Hematopoietic multipotent progenitor cell treated with erythropoietin and hydrocortisone succinate and interleukin-3 and kit ligand, for 4 days (in vitro differentiated cells): Measurements from ENCODE around the gene SLC13A5.
"Not testable (repeated sequence)": the region's sequence is repeated elsewhere in the genome, so short reads cannot be mapped to it uniquely, and the experiment has no call there.

Source experiments
- DNase-seq: peaks from one replicate; pipeline ENCODE4 v3.0.0-alpha.2; 2015

The SLC13A5 gene

DNA sequence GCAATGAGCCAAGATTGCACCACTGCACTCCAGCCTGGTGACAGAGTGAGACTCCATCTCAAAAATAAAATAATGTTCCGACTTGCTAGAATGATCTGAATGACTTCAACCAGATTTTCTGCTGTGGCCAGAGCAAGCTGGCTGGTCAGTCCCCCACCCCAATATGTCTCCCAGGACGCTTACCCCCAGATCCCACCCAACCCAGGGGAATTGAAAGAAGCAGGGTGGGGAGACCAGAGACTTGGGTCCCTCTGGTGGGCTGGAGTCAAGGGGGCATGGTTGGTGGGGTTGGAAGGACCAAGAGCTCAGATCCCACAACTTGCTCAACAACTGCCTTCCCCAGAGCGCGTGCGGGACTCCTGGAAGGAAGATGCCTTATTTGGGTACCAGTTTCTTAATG lies 54.8 kb downstream of the SLC13A5 start:
- not testable (repeated sequence) for DNase-seq

GRCh38 chr17:6657633-6658287 lies 55.4 kb downstream of the SLC13A5 start:
- DNase-seq, result no peak

DNA sequence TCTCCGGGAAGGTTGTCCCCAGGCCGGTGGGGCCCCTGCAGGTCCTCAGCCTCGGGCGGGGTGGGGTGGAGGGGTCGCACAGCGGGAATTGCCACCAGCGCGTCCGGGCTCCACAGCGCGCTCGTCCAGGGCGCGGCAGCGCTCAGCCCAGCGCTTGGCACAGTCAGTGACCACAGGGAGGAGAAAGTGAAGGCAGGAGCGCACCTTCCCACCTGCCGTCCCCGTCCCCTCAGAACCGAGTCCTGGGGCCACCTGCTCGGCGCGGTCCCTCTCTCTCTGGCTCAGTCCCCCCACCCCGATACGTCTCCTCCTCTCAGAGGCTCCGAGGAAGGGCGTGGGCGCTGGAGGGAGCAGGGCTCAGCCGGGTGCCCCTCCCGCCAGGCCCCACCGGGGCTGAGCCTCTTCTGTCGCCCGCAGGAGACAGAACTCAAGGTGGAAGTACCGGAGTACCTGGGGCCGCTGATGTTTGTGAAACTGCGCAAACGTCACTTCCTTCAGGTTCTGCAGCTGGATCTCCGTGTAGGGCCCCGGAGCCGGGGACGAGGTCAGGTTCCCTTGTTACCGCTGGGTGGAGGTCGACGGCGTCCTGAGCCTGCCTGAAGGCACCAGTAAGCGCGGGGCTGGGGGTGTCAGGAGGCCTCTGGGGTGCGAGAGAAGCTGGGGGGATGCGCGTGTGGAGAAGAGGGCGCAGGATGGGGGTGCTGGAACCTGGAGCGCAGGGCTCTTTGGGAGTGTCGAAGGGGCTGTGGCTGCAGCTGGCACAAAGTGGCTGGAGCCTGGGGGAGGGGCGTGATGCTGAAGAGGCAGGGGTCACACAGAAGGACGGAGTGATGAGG lies 56.2 kb downstream of the SLC13A5 start:
- DNase-seq, result peak; percentile 36

GRCh38 chr17:6655732-6656361 lies 57.3 kb downstream of the SLC13A5 start:
- not testable (repeated sequence) for DNase-seq

- DNase-seq, result no peak
Measured at GRCh38 chr17:6654841-6655731, 58.1 kb downstream of the SLC13A5 start.

- DNase-seq, result peak; percentile 53
Measured at GRCh38 chr17:6651919-6652452, 61.2 kb downstream of the SLC13A5 start.

DNA sequence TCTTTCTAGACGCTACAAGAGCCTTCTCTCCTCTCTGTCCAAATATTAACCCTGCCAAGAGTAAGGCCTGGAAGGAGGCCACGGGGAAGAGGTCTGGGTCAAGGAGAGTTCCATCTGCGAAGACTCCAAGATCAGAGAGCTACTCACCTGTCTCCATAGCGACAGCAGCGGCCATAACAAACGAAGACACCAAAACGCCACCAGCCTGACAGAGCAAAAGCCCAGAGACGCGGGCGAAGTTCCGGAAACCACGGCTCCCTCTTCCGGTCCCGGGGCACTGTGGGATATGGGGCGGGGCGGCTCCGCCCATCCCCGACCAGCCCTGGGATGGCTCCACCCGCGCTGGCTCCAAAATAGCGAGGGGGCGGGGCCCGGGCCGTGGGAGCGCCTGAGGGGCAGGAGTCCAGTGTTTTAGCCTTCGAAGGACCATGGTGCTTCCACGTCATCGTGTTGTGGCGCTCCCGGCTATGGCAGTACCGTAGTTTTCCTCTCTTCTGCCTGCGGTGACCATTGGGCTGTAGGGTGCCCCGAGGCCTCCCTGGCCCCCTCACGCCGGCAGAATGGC lies 61.7 kb downstream of the SLC13A5 start, which contains the start of the genes C17orf100 and MED31:
Gene C17orf100, plus strand, starts transcription at position 409 of the 565 bp plus-strand sequence. Its CDS starts 152 bp downstream, at position 561.
Gene MED31, minus strand, starts transcription at position 252 of the 565 bp plus-strand sequence. Its CDS starts 77 bp downstream, at position 175.
- DNase-seq, result peak; percentile 98

GRCh38 chr17:6648181-6648580 lies 65.0 kb downstream of the SLC13A5 start:
- DNase-seq, result peak; percentile 66

GRCh38 chr17:6643451-6644125 lies 69.6 kb downstream of the SLC13A5 start:
- DNase-seq, result no peak

- DNase-seq, result no peak
Measured at GRCh38 chr17:6642592-6642991, 70.6 kb downstream of the SLC13A5 start.

GRCh38 chr17:6641247-6641863 lies 71.8 kb downstream of the SLC13A5 start:
- DNase-seq, result no peak

DNA sequence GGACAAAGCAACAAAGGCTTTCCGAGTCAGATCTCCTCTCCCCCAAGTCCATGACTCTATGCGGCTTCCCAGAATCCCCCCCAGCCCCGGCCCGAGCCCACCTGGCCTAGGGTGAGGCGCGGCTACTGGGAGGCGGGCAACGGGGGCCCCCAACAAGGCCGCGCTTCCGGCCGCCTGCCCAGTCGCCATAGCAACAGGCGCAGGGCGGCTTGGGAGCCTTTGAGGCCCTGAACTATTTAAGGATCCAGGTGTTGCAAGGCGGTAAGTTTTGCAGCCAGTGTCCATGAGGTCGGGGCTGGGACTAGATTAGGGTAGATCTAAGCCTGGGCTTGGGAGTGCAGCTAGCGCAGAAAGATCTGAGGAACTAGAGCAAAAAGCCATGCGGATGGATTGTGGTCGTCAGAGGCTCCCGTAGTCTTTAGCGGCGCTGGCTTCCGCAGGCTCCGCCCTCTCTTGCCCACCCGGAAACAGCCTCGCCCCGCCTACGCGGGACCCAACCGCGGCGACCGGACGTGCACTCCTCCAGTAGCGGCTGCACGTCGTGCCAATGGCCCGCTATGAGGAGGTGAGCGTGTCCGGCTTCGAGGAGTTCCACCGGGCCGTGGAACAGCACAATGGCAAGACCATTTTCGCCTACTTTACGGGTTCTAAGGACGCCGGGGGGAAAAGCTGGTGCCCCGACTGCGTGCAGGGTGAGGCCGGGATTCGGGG lies 72.5 kb downstream of the SLC13A5 start, which contains the start of the genes KIAA0753 and TXNDC17:
Gene KIAA0753, minus strand, starts transcription at position 176 of the 711 bp plus-strand sequence. CDS start 5,608 bp downstream, outside the sequence.
Gene TXNDC17, plus strand, starts transcription at position 525 of the 711 bp plus-strand sequence. Its CDS starts 23 bp downstream, at position 548.
- DNase-seq, result peak; percentile 96

- peak; percentile 70 for DNase-seq
Measured at GRCh38 chr17:6639586-6640535, 73.3 kb downstream of the SLC13A5 start.

- DNase-seq, result no peak
Measured at GRCh38 chr17:6639014-6639585, 74.1 kb downstream of the SLC13A5 start.

- peak; percentile 64 for DNase-seq
Measured at GRCh38 chr17:6638046-6638908, 74.9 kb downstream of the SLC13A5 start.

DNA sequence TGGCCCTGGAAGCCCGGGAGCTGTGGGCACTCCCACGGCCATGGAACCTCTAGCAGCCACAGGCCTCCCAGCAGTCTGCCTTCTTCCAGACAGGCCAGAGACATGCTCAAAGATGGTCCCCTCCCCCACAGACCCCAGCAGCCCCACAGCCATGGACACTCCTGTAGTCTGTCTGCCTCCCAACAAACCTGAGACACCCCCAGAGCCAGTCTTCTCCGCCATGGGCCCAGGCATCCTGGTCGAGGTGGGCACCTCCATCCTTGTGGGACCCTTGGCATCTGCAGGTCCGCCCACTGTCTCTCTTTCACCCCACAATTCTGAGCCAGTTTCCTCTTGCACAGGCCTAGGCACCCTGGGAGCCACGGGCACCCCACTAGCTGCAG lies 75.7 kb downstream of the SLC13A5 start:
- DNase-seq, result no peak
